ENCODE results near the gene DPP4. TPM values are rescaled to one million over a fixed set of nuclear protein-coding genes. Genes with fewer than 3 reads are reported as not detected.

DPP4 gene
- polyA plus RNA-seq, 1 donor from 2014 or later = not detected

- Histone ChIP-seq H3K79me2 (replicated peaks; ENCODE audit: insufficient read depth, low read length) (no peaks in the 10 kb centered on the region), H3K27me3 (ENCODE audit: insufficient read depth, low read depth, low read length) (peaks cover 30% of the 10 kb centered on the region), H4K20me1 (ENCODE audit: insufficient read depth) (no peaks in the 10 kb centered on the region), H3K9ac (ENCODE audit: low read length) (no peak overlapping the region), H3K36me3 (ENCODE audit: insufficient read depth, low read length) (no peaks in the 10 kb centered on the region), H3K9me2 (ENCODE audit: insufficient read depth, low read length) (no peaks in the 10 kb centered on the region), H3K9me3 (ENCODE audit: low read length) (no peaks in the 10 kb centered on the region), H3K4me2 (ENCODE audit: low read length) (no peak overlapping the region), H3K27ac (ENCODE audit: low read length) (no peak overlapping the region), H3F3A (ENCODE audit: insufficient read depth, low read length, poor library complexity, severe bottlenecking) (no peaks in the 10 kb centered on the region), H2AFZ (ENCODE audit: low read depth, low read length) (no peak overlapping the region), H3K4me3 (ENCODE audit: low read length) (no peak overlapping the region)
- TF ChIP-seq EZH2 (IDR thresholded peaks at IDR 0.05; ENCODE audit: borderline replicate concordance, insufficient read depth, low read length, poor library complexity, severe bottlenecking) (no peak), TAF1 (IDR thresholded peaks at IDR 0.05; ENCODE audit: low read depth) (no peak), CTCF (IDR thresholded peaks at IDR 0.05; ENCODE audit: poor library complexity, severe bottlenecking) (no peak), REST (IDR thresholded peaks at IDR 0.05; ENCODE audit: borderline replicate concordance) (no peak), POLR2AphosphoS5 (IDR thresholded peaks at IDR 0.05) (no peak), EP300 (conservative IDR thresholded peaks at IDR 0.05; ENCODE audit: poor library complexity, severe bottlenecking) (no peak), RAD21 (conservative IDR thresholded peaks at IDR 0.05) (no peak), MXI1 (conservative IDR thresholded peaks at IDR 0.05; ENCODE audit: poor library complexity, severe bottlenecking) (no peak), SMC3 (conservative IDR thresholded peaks at IDR 0.05; ENCODE audit: poor library complexity) (no peak)
Measured at GRCh38 chr2:162075689-162076132, 1.7 kb upstream of the DPP4 start.

- Histone ChIP-seq H3K9me3 (ENCODE audit: low read length) (no peaks in the 10 kb centered on the region), H4K20me1 (ENCODE audit: insufficient read depth) (no peaks in the 10 kb centered on the region), H2AFZ (ENCODE audit: low read depth, low read length) (no peak overlapping the region), H3K79me2 (replicated peaks; ENCODE audit: insufficient read depth, low read length) (no peaks in the 10 kb centered on the region), H3F3A (ENCODE audit: insufficient read depth, low read length, poor library complexity, severe bottlenecking) (no peaks in the 10 kb centered on the region), H3K9ac (ENCODE audit: low read length) (no peak overlapping the region), H3K4me2 (ENCODE audit: low read length) (no peak overlapping the region), H3K9me2 (ENCODE audit: insufficient read depth, low read length) (no peaks in the 10 kb centered on the region), H3K27me3 (ENCODE audit: insufficient read depth, low read depth, low read length) (peaks cover 30% of the 10 kb centered on the region), H3K27ac (ENCODE audit: low read length) (no peak overlapping the region), H3K36me3 (ENCODE audit: insufficient read depth, low read length) (no peaks in the 10 kb centered on the region), H3K4me3 (ENCODE audit: low read length) (peak overlapping the region; percentile 66)
- TF ChIP-seq SMC3 (conservative IDR thresholded peaks at IDR 0.05; ENCODE audit: poor library complexity) (no peak), TAF1 (IDR thresholded peaks at IDR 0.05; ENCODE audit: low read depth) (no peak), EZH2 (IDR thresholded peaks at IDR 0.05; ENCODE audit: borderline replicate concordance, insufficient read depth, low read length, poor library complexity, severe bottlenecking) (no peak), RAD21 (conservative IDR thresholded peaks at IDR 0.05) (no peak), POLR2AphosphoS5 (IDR thresholded peaks at IDR 0.05) (no peak), MXI1 (conservative IDR thresholded peaks at IDR 0.05; ENCODE audit: poor library complexity, severe bottlenecking) (no peak), REST (IDR thresholded peaks at IDR 0.05; ENCODE audit: borderline replicate concordance) (no peak), EP300 (conservative IDR thresholded peaks at IDR 0.05; ENCODE audit: poor library complexity, severe bottlenecking) (no peak), CTCF (IDR thresholded peaks at IDR 0.05; ENCODE audit: poor library complexity, severe bottlenecking) (no peak)
Measured at GRCh38 chr2:162074928-162075688, 1.1 kb upstream of the DPP4 start.

All from neural cell (in vitro differentiated cells).